Measurements from ENCODE around the gene DLGAP1. TPM values are rescaled to one million over a fixed set of nuclear protein-coding genes. Genes with fewer than 3 reads are reported as not detected.

DLGAP1 gene
- total and polyA plus RNA-seq, 4 donors: 0.06 to 1.2 (median 0.17) TPM; not detected in 1

GRCh38 chr18:3631887-3632286, 823.2 kb downstream of the DLGAP1 start:
- H3K27me3 ChIP-seq (ENCODE audit: control insufficient read depth in 4 of 4, insufficient read depth in 4 of 4, low read length in 3 of 4): no peaks in the 10 kb centered on the region
- DNase-seq (ENCODE audit: low spot score): no peak
- 89% methylated on average over 5 of the region's 5 CpGs for WGBS
- TF ChIP-seq MAX (IDR thresholded peaks at IDR 0.05) (no peak), JUND (IDR thresholded peaks at IDR 0.05) (no peak), SP1 (IDR thresholded peaks at IDR 0.05) (no peak), YY1 (IDR thresholded peaks at IDR 0.05) (no peak), HNF4G (IDR thresholded peaks at IDR 0.05) (no peak), FOXA1 (IDR thresholded peaks at IDR 0.05) (no peak), RXRA (IDR thresholded peaks at IDR 0.05) (no peak)
- TF ChIP-seq, protein P1, sequence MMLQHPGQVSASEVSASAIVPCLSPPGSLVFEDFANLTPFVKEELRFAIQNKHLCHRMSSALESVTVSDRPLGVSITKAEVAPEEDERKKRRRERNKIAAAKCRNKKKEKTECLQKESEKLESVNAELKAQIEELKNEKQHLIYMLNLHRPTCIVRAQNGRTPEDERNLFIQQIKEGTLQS (IDR thresholded peaks at IDR 0.05): no peak
- H3K9me3 ChIP-seq (ENCODE audit: control insufficient read depth in 4 of 4, low read length in 3 of 4): no peaks in the 10 kb centered on the region
- H3K36me3 ChIP-seq (ENCODE audit: control insufficient read depth in 4 of 4, insufficient read depth in 3 of 4, low read depth in 1 of 4, low read length in 3 of 4): no peaks in the 10 kb centered on the region
- H3K4me1 ChIP-seq (ENCODE audit: control insufficient read depth in 4 of 4, insufficient read depth in 4 of 4, low read length in 3 of 4): no peaks in the 10 kb centered on the region
- H3K27ac ChIP-seq (ENCODE audit: low read depth in 1 of 2, low read length in 2 of 2): no peak overlapping the region
- no peak overlapping the region for H3K4me3 ChIP-seq (ENCODE audit: low read depth in 1 of 3, low read length in 3 of 3)
- H3K9ac ChIP-seq (ENCODE audit: low read depth in 1 of 2, low read length in 2 of 2): no peak overlapping the region

DNA sequence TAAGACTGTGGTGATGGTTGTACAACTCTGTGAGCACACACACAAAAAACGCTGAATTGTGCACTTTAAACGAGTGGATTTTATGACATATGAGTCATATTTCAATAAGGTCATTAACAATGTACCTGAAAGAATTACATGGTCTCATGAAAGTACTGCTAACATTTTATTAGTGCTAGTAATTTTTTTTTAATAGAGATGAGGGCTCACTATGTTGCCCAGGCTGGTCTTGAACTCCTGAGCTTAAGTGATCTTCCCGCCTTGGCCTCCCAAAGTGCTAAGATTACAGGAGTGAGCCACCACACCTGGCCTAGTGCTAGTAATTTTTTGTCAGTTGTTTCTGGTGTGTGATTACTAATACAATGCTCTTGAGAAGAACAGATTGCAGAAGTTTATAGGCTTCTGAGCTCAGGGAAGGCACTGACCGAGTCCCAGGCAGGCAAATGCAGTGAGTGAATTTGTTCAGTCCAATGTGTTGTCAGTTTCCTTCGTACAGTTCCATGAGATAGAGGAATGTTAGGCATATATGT, 828.1 kb downstream of the DLGAP1 start:
- whole genome bisulfite sequencing: 85% methylated on average over 5 of the region's 5 CpGs

DNA sequence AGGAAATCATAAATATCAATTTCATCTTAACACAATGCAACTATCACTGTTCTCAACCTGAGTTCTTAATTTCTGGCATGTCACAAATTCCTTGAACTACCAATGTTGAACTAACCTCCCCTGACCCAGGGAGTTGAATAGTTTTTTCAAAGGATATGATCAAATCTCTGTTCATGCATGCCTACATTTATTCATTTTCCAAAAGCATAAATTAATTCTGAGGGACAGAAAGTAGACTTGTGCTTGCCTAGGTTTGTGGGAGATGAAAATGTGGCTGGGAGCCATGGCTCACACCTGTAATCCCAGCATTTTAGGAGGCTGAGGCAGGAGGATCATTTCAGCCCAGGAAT, 829.4 kb downstream of the DLGAP1 start:
- no peak overlapping the region for H3K4me3 ChIP-seq (ENCODE audit: low read depth in 1 of 3, low read length in 3 of 3)
- no peaks in the 10 kb centered on the region for H3K9me3 ChIP-seq (ENCODE audit: control insufficient read depth in 4 of 4, low read length in 3 of 4)
- H3K27ac ChIP-seq (ENCODE audit: low read depth in 1 of 2, low read length in 2 of 2): no peak overlapping the region
- no peak for DNase-seq (ENCODE audit: low spot score)
- TF ChIP-seq HNF4A (conservative IDR thresholded peaks at IDR 0.05): no peak
- no peak for TF ChIP-seq SP1 (IDR thresholded peaks at IDR 0.05)
- H3K9ac ChIP-seq (ENCODE audit: low read depth in 1 of 2, low read length in 2 of 2): no peak overlapping the region
- H3K36me3 ChIP-seq (ENCODE audit: control insufficient read depth in 4 of 4, insufficient read depth in 3 of 4, low read depth in 1 of 4, low read length in 3 of 4): no peaks in the 10 kb centered on the region
- H3K4me1 ChIP-seq (ENCODE audit: control insufficient read depth in 4 of 4, insufficient read depth in 4 of 4, low read length in 3 of 4): peaks cover 0 to 17% (median 5%) of the 10 kb centered on the region in 4 donors
- no peaks in the 10 kb centered on the region for H3K27me3 ChIP-seq (ENCODE audit: control insufficient read depth in 4 of 4, insufficient read depth in 4 of 4, low read length in 3 of 4)

More for the DNA sequence above, 828.1 kb downstream of the DLGAP1 start:
- H3K27ac ChIP-seq (ENCODE audit: low read depth in 1 of 2, low read length in 2 of 2): no peak overlapping the region
- H3K4me3 ChIP-seq (ENCODE audit: low read depth in 1 of 3, low read length in 3 of 3): no peak overlapping the region
- H3K4me1 ChIP-seq (ENCODE audit: control insufficient read depth in 4 of 4, insufficient read depth in 4 of 4, low read length in 3 of 4): peaks cover 0 to 17% (median 5%) of the 10 kb centered on the region in 4 donors
- DNase-seq (ENCODE audit: low spot score): no peak
- H3K27me3 ChIP-seq (ENCODE audit: control insufficient read depth in 4 of 4, insufficient read depth in 4 of 4, low read length in 3 of 4): no peaks in the 10 kb centered on the region
- H3K9ac ChIP-seq (ENCODE audit: low read depth in 1 of 2, low read length in 2 of 2): no peak overlapping the region
- no peaks in the 10 kb centered on the region for H3K9me3 ChIP-seq (ENCODE audit: control insufficient read depth in 4 of 4, low read length in 3 of 4)
- no peaks in the 10 kb centered on the region for H3K36me3 ChIP-seq (ENCODE audit: control insufficient read depth in 4 of 4, insufficient read depth in 3 of 4, low read depth in 1 of 4, low read length in 3 of 4)
- TF ChIP-seq YY1 (IDR thresholded peaks at IDR 0.05): no peak
- TF ChIP-seq REST (IDR thresholded peaks at IDR 0.05): no peak
- TF ChIP-seq HNF4A (conservative IDR thresholded peaks at IDR 0.05): no peak

Measured in liver (tissue), 9 donors.